GM12878 (cell line): ENCODE data around the gene CPEB1. TPM values are rescaled to one million over a fixed set of nuclear protein-coding genes. Genes with fewer than 3 reads are reported as not detected.
A peak's percentile ranks its signal among the peaks of the same experiment; 100 is the strongest.
"Not testable (repeated sequence)": the region's sequence is repeated elsewhere in the genome, so short reads cannot be mapped to it uniquely, and the experiment has no call there.

Experiments
- ATAC-seq: fragments of 200-7000 bp; cut with Tn5 transposase; 3 replicates; pipeline ENCODE4 v1.9.1; 2020; ENCODE audit warnings: mild to moderate bottlenecking, moderate library complexity
- BruUV-seq: library from RNA; stranded (reverse); fragments of 400-500 nt; replicated peaks from 2 replicates; lab custom pipeline; 2021; lab: Mats Ljungman, UMichigan
- CTCF ChIA-PET: fragments of 300-600 bp; sonication (Branson Sonifier 250); formaldehyde crosslinking; extraction: SDS; loops from one replicate; lab custom pipeline; 2021; ENCODE audit warnings: inconsistent platforms; lab: Yijun Ruan, JAX
- POLR2A ChIA-PET: fragments of 350-600 bp; formaldehyde crosslinking; extraction: SDS; loops from one replicate; lab custom pipeline; 2021; ENCODE audit warnings: inconsistent platforms; lab: Charles Lee
- RAD21 ChIA-PET: fragments of 300-600 bp; sonication (Branson Sonifier 250); formaldehyde crosslinking; loops from one replicate; lab custom pipeline; 2023; ENCODE audit warnings: antibody characterized with exemption; ENCODE audit not compliant: unreplicated experiment; lab: Charles Lee
- SMC1A ChIA-PET: fragments of 300-600 bp; sonication (Branson Sonifier 250); formaldehyde crosslinking; loops from one replicate; lab custom pipeline; 2023; ENCODE audit not compliant: unreplicated experiment, uncharacterized antibody; lab: Charles Lee
- DNase-seq: peaks from one replicate; pipeline ENCODE4 v3.0.0-alpha.2; 2011; ENCODE audit warnings: low read depth, low spot score
- FAIRE-seq: peaks from 3 replicates; lab custom pipeline; 2011; peaks lifted over from hg19 to GRCh38; lab: Jason Lieb, UNC
- H2AFZ ChIP-seq: 2 replicates; pipeline ENCODE4 v1.6.0; 2011; ENCODE audit warnings: low read depth, low read length, control low read depth; ENCODE audit not compliant: control insufficient read depth
- H3K27ac ChIP-seq: 2 replicates; pipeline ENCODE4 v1.5.1; 2011; ENCODE audit warnings: control low read depth; ENCODE audit not compliant: control insufficient read depth, insufficient read depth
- H3K27me3 ChIP-seq, 2 experiments: replicated peaks in 1 of 2; 2 replicates each; pipeline versions ENCODE4 v1.6.0 to v1.6.1; 2011; ENCODE audit warnings: low read length in 1 of 2; ENCODE audit not compliant: control insufficient read depth in 2 of 2, insufficient read depth in 2 of 2
- H3K36me3 ChIP-seq, 2 experiments: 2 replicates each; pipeline ENCODE4 v1.5.1; 2011; ENCODE audit warnings: low read length in 1 of 2; ENCODE audit not compliant: control insufficient read depth in 2 of 2, insufficient read depth in 2 of 2
- H3K4me1 ChIP-seq: 2 replicates; pipeline ENCODE4 v1.6.1; 2011; ENCODE audit warnings: mild to moderate bottlenecking, low read length, moderate library complexity, mixed read lengths; ENCODE audit not compliant: control insufficient read depth, insufficient read depth
- H3K4me2 ChIP-seq: 2 replicates; pipeline ENCODE4 v1.6.0; 2011; ENCODE audit warnings: control low read depth; ENCODE audit not compliant: control insufficient read depth, insufficient read depth
- H3K4me3 ChIP-seq: fragments of 200-600 bp; sonication (generic); 2 replicates; pipeline ENCODE4 v1.5.1; 2016
- H3K79me2 ChIP-seq: 2 replicates; pipeline ENCODE4 v1.6.0; 2011; ENCODE audit warnings: low read length; ENCODE audit not compliant: control insufficient read depth, insufficient read depth
- H3K9ac ChIP-seq: 2 replicates; pipeline ENCODE4 v1.8.0; 2011; ENCODE audit warnings: low read length, control low read depth, mixed read lengths; ENCODE audit not compliant: control insufficient read depth, insufficient read depth
- H3K9me3 ChIP-seq: replicated peaks from 3 replicates; pipeline ENCODE4 v1.5.1; 2011; ENCODE audit warnings: mild to moderate bottlenecking, low read length; ENCODE audit not compliant: control insufficient read depth, insufficient read depth
- H4K20me1 ChIP-seq: 2 replicates; pipeline ENCODE4 v1.6.0; 2011; ENCODE audit not compliant: control insufficient read depth, insufficient read depth
- RAD21 ChIP-seq: IDR thresholded peaks from 2 replicates; pipeline ENCODE4 v1.6.1; 2011; ENCODE audit warnings: mild to moderate bottlenecking, low read depth, low read length, moderate library complexity; ENCODE audit not compliant: insufficient read depth
- WGBS: methylation state at CpG from one replicate; pipeline ENCODE4 v1.1.6; 2016; ENCODE audit warnings: low lambda C conversion rate; ENCODE audit not compliant: insufficient replicate concordance, insufficient coverage; ENCODE audit errors: missing lambda C conversion rate; 5-methylcytosine and 5-hydroxymethylcytosine counted together
- in situ Hi-C: fragments of 300-500 bp; cut with MboI; formaldehyde crosslinking; loops from 9 replicates; pipeline ENCODE4 v1.14.3; 2018; ENCODE audit warnings: mixed read lengths
- intact Hi-C: fragments of 100-400 bp; cut with micrococcal nuclease; formaldehyde crosslinking; loops from one replicate; pipeline ENCODE4 v1.14.2; 2022; ENCODE audit not compliant: unreplicated experiment
- polyA plus RNA-seq, 11 experiments: library from polyadenylated mRNA; depleted of rRNA in 4 of 11; unstranded in 6 of 11; stranded (reverse) in 5 of 11; fragments of >200 nt; fragmentation: Nextera tagmentation in 4 of 11; fragmentation: Illumina TruSeq in 1 of 11; extraction: Ambion mirVana in 4 of 11; extraction: Trizol in 1 of 11; gene quantifications; 1 replicate in 1 of 11; 2 replicates in 10 of 11; pipeline versions ENCODE4 v1.2.1 to v1.2.3, GENCODE V29; 2011 to 2016; ENCODE audit warnings: inconsistent platforms in 2 of 11, missing spikeins in 2 of 11, low read depth in 1 of 11
- total RNA-seq, 4 experiments: library from RNA; depleted of rRNA in 3 of 4; stranded (reverse); fragments of >200 nt in 3 of 4; fragmentation: Illumina TruSeq in 1 of 4; extraction: Trizol in 1 of 4; gene quantifications; 2 replicates each; pipeline versions ENCODE4 v1.2.1 to v1.2.3, GENCODE V29; 2013 to 2021

Gene CPEB1
- total and polyA plus RNA-seq, 10 of the 15 experiments (the other 5 are each of a cell fraction or from before 2014, with no cell fraction given) = 0.05 to 1.1 (median 0.46) TPM

DNA sequence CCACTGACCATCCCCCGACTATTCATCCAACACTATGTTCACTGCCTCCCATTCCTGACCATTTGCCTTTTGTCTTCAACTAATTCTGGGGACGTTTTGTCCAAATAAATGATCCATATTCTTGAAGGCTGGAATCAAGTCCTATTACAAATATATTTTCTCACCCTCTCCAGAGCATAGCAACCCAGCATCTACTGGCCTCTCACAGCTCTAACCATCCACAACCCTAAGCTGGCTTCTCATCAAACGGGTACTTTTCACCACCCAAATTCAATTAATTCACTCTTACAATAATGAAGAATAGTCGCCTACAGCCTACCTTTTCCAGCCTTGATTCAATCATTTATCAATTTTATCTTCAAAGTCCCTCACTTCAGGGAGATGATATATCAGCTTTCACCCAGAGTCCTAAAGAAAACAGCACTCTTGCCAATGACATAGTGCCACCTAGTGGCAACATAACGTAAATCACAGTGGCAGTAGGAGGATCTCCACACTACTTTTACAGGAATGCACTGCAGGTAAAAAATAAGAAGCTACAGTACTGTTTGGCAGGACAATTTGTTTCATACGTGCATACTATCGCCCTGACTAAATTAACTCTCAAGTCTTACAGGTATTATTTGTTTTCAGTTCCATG lies 144.3 kb downstream of the CPEB1 start:
- H3K4me2 ChIP-seq, FAIRE-seq, H3K9me3 ChIP-seq, H3K36me3 ChIP-seq, RAD21 ChIA-PET, H3K27me3 ChIP-seq, H3K9ac ChIP-seq, H3K4me1 ChIP-seq, H3K79me2 ChIP-seq, SMC1A ChIA-PET, DNase-seq, POLR2A ChIA-PET, H2AFZ ChIP-seq, in situ Hi-C loops, H4K20me1 ChIP-seq, CTCF ChIA-PET, H3K4me3 ChIP-seq, H3K27ac ChIP-seq, intact Hi-C loops, BruUV-seq: not testable (repeated sequence)
- ATAC-seq = peak; percentile 83
- 0 out of 2 replicates have a peak, but pooled peaks have one; percentile 5 for TF ChIP-seq RAD21
- 48% methylated on average over 2 of the region's 7 CpGs for WGBS

DNA sequence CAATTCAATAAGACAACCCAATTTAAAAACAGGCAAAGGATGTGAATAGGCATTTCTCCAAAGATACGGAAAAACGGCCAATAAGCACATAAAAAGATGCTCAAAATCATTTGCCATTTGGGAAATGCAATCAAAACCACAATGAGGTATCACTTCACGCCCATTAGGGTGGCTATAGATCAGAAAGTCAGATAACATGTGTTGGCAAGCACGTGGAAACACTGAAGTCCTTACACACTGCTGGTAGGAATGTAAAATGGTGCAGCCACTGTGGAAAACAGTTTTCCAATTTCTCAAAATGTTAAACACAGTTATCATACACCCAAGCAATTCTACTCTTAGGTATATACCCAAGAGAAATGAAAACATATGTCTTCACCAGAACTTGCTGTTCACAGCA lies 146.4 kb downstream of the CPEB1 start:
- H3K4me1 ChIP-seq, CTCF ChIA-PET, H2AFZ ChIP-seq, H3K36me3 ChIP-seq, SMC1A ChIA-PET, H3K27ac ChIP-seq, BruUV-seq, H3K4me2 ChIP-seq, intact Hi-C loops, DNase-seq, H3K4me3 ChIP-seq, H3K9me3 ChIP-seq, FAIRE-seq, in situ Hi-C loops, H4K20me1 ChIP-seq, H3K9ac ChIP-seq, H3K79me2 ChIP-seq, ATAC-seq, POLR2A ChIA-PET, H3K27me3 ChIP-seq, RAD21 ChIA-PET: not testable (repeated sequence)
- 30% methylated on average over 4 of the region's 4 CpGs for WGBS

DNA sequence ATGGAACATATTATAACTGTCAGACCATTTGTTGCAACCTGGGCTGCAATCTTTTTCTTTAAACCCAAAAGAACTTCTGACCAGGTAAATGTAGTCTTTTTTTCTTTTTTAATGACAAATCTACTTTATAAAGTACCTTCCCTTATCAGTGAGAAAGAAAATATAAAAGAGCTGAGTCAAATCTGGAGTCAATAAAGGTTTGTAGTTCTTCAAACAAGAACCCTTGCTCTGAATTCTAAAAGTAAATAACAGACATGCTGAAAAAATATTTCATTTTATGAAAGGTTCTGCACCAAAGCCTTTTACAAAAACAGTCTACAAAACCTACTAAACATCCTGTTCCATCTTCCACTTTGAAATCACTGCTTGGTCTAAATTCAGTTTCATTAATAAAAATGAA lies 149.2 kb downstream of the CPEB1 start:
- H3K27ac ChIP-seq, H3K4me1 ChIP-seq, H3K79me2 ChIP-seq, H3K9ac ChIP-seq, FAIRE-seq, RAD21 ChIA-PET, H3K4me3 ChIP-seq, H2AFZ ChIP-seq, DNase-seq, CTCF ChIA-PET, H3K36me3 ChIP-seq, H4K20me1 ChIP-seq, in situ Hi-C loops, H3K9me3 ChIP-seq, ATAC-seq, intact Hi-C loops, POLR2A ChIA-PET, H3K27me3 ChIP-seq, H3K4me2 ChIP-seq: not testable (repeated sequence)
- BruUV-seq = TSS peak; percentile 49
- SMC1A ChIA-PET = interaction anchor here (0.6 kb wide), 1 partner anchor 151 kb away, joined by 3 read pairs; no protein-coding TSS in a partner anchor
